Lung (tissue), 12 donors: ENCODE data around the gene NAE1. TPM values are rescaled to one million over a fixed set of nuclear protein-coding genes. Genes with fewer than 3 reads are reported as not detected.

ENCODE experiments used
- ATAC-seq: fragments of 200-7000 bp; cut with Tn5 transposase; one replicate; pipeline ENCODE4 v1.9.1; 2020; ENCODE audit warnings: moderate number of reproducible peaks; ENCODE audit not compliant: insufficient read depth, low FRiP score
- DNase-seq, 3 donors: peaks; one replicate each; pipeline ENCODE4 v3.0.0-alpha.2; 2013 to 2017
- H3K27ac ChIP-seq, 2 donors: one replicate each; pipeline ENCODE4 v1.5.1; 2013; ENCODE audit warnings: mild to moderate bottlenecking in 2 of 2, moderate library complexity in 2 of 2, control low read depth in 1 of 2, inconsistent platforms in 1 of 2, low read depth in 1 of 2, low read length in 1 of 2
- H3K27me3 ChIP-seq, 3 donors: one replicate each; pipeline ENCODE4 v1.5.1; 2013; ENCODE audit warnings: low read length in 2 of 3; ENCODE audit not compliant: control insufficient read depth in 3 of 3, insufficient read depth in 3 of 3
- H3K36me3 ChIP-seq, 4 donors: one replicate each; pipeline ENCODE4 v1.5.1; 2013; ENCODE audit warnings: low read length in 4 of 4, mild to moderate bottlenecking in 1 of 4, moderate library complexity in 1 of 4; ENCODE audit not compliant: control insufficient read depth in 4 of 4, insufficient read depth in 4 of 4
- H3K4me1 ChIP-seq, 5 donors: one replicate each; pipeline ENCODE4 v1.5.1; 2013; ENCODE audit warnings: low read length in 5 of 5, mild to moderate bottlenecking in 2 of 5, moderate library complexity in 1 of 5; ENCODE audit not compliant: control insufficient read depth in 5 of 5, insufficient read depth in 5 of 5
- H3K4me3 ChIP-seq: one replicate; pipeline ENCODE4 v1.5.1; 2013; ENCODE audit warnings: mild to moderate bottlenecking, control low read depth, moderate library complexity
- H3K9ac ChIP-seq, 2 donors: one replicate each; pipeline ENCODE4 v1.5.1; 2013; ENCODE audit warnings: low read length in 2 of 2, control low read depth in 1 of 2; ENCODE audit not compliant: insufficient read depth in 1 of 2
- H3K9me3 ChIP-seq, 4 donors: one replicate each; pipeline ENCODE4 v1.5.1; 2013; ENCODE audit warnings: low read length in 3 of 4, mild to moderate bottlenecking in 1 of 4, moderate library complexity in 1 of 4; ENCODE audit not compliant: control insufficient read depth in 4 of 4, insufficient read depth in 3 of 4
- CTCF ChIP-seq: IDR thresholded peaks from 2 replicates; pipeline ENCODE4 v1.5.1; 2012; ENCODE audit warnings: mild to moderate bottlenecking; ENCODE audit errors: control extremely low read depth, extremely low read depth
- WGBS, 2 donors: extraction: QIAGEN DNeasy Blood & Tissue Kit; methylation state at CpG; one replicate each; pipeline ENCODE4 v1.1.7; 2013; 5-methylcytosine and 5-hydroxymethylcytosine counted together
- polyA plus RNA-seq, 2 donors: library from polyadenylated mRNA; stranded (reverse); fragments of 200-250 nt; gene quantifications; one replicate each; pipeline ENCODE4 v1.2.1, GENCODE V29; 2013
- total RNA-seq, 2 donors: library from RNA; depleted of rRNA in 1 of 2; stranded (reverse); fragments of >200 nt in 1 of 2; gene quantifications; one replicate each; pipeline ENCODE4 v1.2.1, GENCODE V29; 2014 to 2021
- donor health status: control.
- donor health status: control.
- donor health status: Bipolar disorder and iron deficiency.
- donor health status: healthy.
- donor health status: DM: yes; HTN: yes; CAD: no.

The NAE1 gene
- total and polyA plus RNA-seq, 4 donors, result 24.2 to 64.4 (median 29.1) TPM

GRCh38 chr16:66869424-66869823, 38.6 kb upstream of the NAE1 start:
- no peak for TF ChIP-seq CTCF
- Histone ChIP-seq H3K36me3 (no peaks in the 10 kb centered on the region), H3K27ac (no peak overlapping the region), H3K4me1 (peaks cover 0 to 9% (median 0%) of the 10 kb centered on the region in 5 donors), H3K9ac (no peak overlapping the region), H3K27me3 (no peaks in the 10 kb centered on the region), H3K9me3 (no peaks in the 10 kb centered on the region), H3K4me3 (no peak overlapping the region)
- 91 to 100% methylated on average over 1 of the region's 1 CpG for WGBS, 2 donors
- ATAC-seq (no peak), DNase-seq (no peak)

GRCh38 chr16:66863707-66864106, 32.9 kb upstream of the NAE1 start:
- DNase-seq (no peak), ATAC-seq (no peak)
- Histone ChIP-seq H3K4me1 (peaks cover 0 to 3% (median 0%) of the 10 kb centered on the region in 5 donors), H3K27me3 (no peaks in the 10 kb centered on the region), H3K9ac (no peak overlapping the region), H3K36me3 (no peaks in the 10 kb centered on the region), H3K4me3 (no peak overlapping the region), H3K27ac (no peak overlapping the region), H3K9me3 (no peaks in the 10 kb centered on the region)
- TF ChIP-seq CTCF, result no peak

- Histone ChIP-seq H3K4me1 (peaks cover 0 to 3% (median 0%) of the 10 kb centered on the region in 5 donors), H3K9ac (no peak overlapping the region), H3K27ac (no peak overlapping the region), H3K4me3 (no peak overlapping the region), H3K36me3 (no peaks in the 10 kb centered on the region), H3K27me3 (no peaks in the 10 kb centered on the region), H3K9me3 (no peaks in the 10 kb centered on the region)
- TF ChIP-seq CTCF, result no peak
- DNase-seq, result no peak
- WGBS, 2 donors, result 92 to 93% methylated on average over 8 of the region's 8 CpGs
- ATAC-seq, result no peak
These were observed 31.3 kb upstream of the NAE1 start for GRCh38 chr16:66862023-66862520.

GRCh38 chr16:66859397-66860068, 28.8 kb upstream of the NAE1 start:
- ATAC-seq, result no peak
- no peaks in the 10 kb centered on the region for H3K9me3 ChIP-seq

More at GRCh38 chr16:66859397-66860068, 28.8 kb upstream of the NAE1 start:
- no peak for DNase-seq
- 77 to 90% methylated on average over 3 of the region's 3 CpGs for WGBS, 2 donors
- Histone ChIP-seq H3K36me3 (no peaks in the 10 kb centered on the region), H3K9ac (no peak overlapping the region), H3K27me3 (no peaks in the 10 kb centered on the region), H3K27ac (no peak overlapping the region), H3K4me1 (peaks cover 0 to 3% (median 0%) of the 10 kb centered on the region in 5 donors), H3K4me3 (no peak overlapping the region)
- TF ChIP-seq CTCF, result no peak
